Ecto neural progenitor cell (in vitro differentiated cells): ENCODE measurements around the gene ERCC4.
"Not testable (repeated sequence)": the region's sequence is repeated elsewhere in the genome, so short reads cannot be mapped to it uniquely, and the experiment has no call there.

Source experiments
- DNase-seq: peaks from one replicate; pipeline ENCODE4 v3.0.0-alpha.2; 2018; ENCODE audit warnings: low spot score

ERCC4 gene

GRCh38 chr16:13919683-13920509, at the start of gene ERCC4:
Gene ERCC4 (plus strand): TSS chr16:13920154. CDS start chr16:13920166, 12 bp downstream.
- DNase-seq: peak; percentile 99

GRCh38 chr16:13873835-13874438, 46.0 kb upstream of the ERCC4 start:
- peak; percentile 60 for DNase-seq

GRCh38 chr16:13875614-13876284, 44.2 kb upstream of the ERCC4 start:
- DNase-seq: no peak

GRCh38 chr16:13883276-13883675, 36.7 kb upstream of the ERCC4 start:
- DNase-seq: no peak

- no peak for DNase-seq
Measured at GRCh38 chr16:13883881-13884280, 36.1 kb upstream of the ERCC4 start.

- DNase-seq: no peak
Measured at GRCh38 chr16:13885700-13886099, 34.3 kb upstream of the ERCC4 start.

- DNase-seq: no peak
Measured at GRCh38 chr16:13886608-13887007, 33.3 kb upstream of the ERCC4 start.

- not testable (repeated sequence) for DNase-seq
Measured at GRCh38 chr16:13889323-13889722, 30.6 kb upstream of the ERCC4 start.

GRCh38 chr16:13892301-13892700, 27.7 kb upstream of the ERCC4 start:
- no peak for DNase-seq

GRCh38 chr16:13895516-13895915, 24.4 kb upstream of the ERCC4 start:
- DNase-seq: no peak

- DNase-seq: no peak
Measured at GRCh38 chr16:13896543-13897182, 23.3 kb upstream of the ERCC4 start.

- DNase-seq: no peak
Measured at GRCh38 chr16:13897806-13898205, 22.1 kb upstream of the ERCC4 start.

GRCh38 chr16:13898233-13898632, 21.7 kb upstream of the ERCC4 start:
- DNase-seq: no peak

- DNase-seq: no peak
Measured at GRCh38 chr16:13902052-13902451, 17.9 kb upstream of the ERCC4 start.

GRCh38 chr16:13902677-13903076, 17.3 kb upstream of the ERCC4 start:
- no peak for DNase-seq

- no peak for DNase-seq
Measured at GRCh38 chr16:13904179-13904691, 15.7 kb upstream of the ERCC4 start.

GRCh38 chr16:13904822-13905221, 15.1 kb upstream of the ERCC4 start:
- not testable (repeated sequence) for DNase-seq

- no peak for DNase-seq
Measured at GRCh38 chr16:13906168-13907089, 13.5 kb upstream of the ERCC4 start.

- DNase-seq: no peak
Measured at GRCh38 chr16:13907431-13907830, 12.5 kb upstream of the ERCC4 start.

- no peak for DNase-seq
Measured at GRCh38 chr16:13909069-13909468, 10.9 kb upstream of the ERCC4 start.

- no peak for DNase-seq
Measured at GRCh38 chr16:13909872-13910303, 10.1 kb upstream of the ERCC4 start.
